Activated CD4-positive, alpha-beta T cell treated with anti-CD3 and anti-CD28 coated beads for 48 hours (primary cell): ENCODE results near the gene BCLAF3.

Experiments
- DNase-seq: peaks from one replicate; pipeline ENCODE4 v3.0.0-alpha.2; 2020

The BCLAF3 gene

GRCh38 chrX:19990556-19991349 lies at the start of gene BCLAF3:
BCLAF3 (minus strand) TSS chrX:19991061; CDS start chrX:19970264, 20,797 bp downstream.
- peak; percentile 89 for DNase-seq

- no peak for DNase-seq
Observed at GRCh38 chrX:20038966-20039365, 48.1 kb upstream of the BCLAF3 start.

GRCh38 chrX:20037186-20037585 lies 46.3 kb upstream of the BCLAF3 start:
- no peak for DNase-seq

GRCh38 chrX:20032201-20032600 lies 41.3 kb upstream of the BCLAF3 start:
- no peak for DNase-seq

GRCh38 chrX:20029728-20030127 lies 38.9 kb upstream of the BCLAF3 start:
- no peak for DNase-seq

GRCh38 chrX:20028588-20028987 lies 37.7 kb upstream of the BCLAF3 start:
- no peak for DNase-seq

GRCh38 chrX:20026278-20026677 lies 35.4 kb upstream of the BCLAF3 start:
- no peak for DNase-seq

GRCh38 chrX:20019672-20020365 lies 29.0 kb upstream of the BCLAF3 start:
- no peak for DNase-seq

GRCh38 chrX:20016616-20016945 lies 25.7 kb upstream of the BCLAF3 start:
- no peak for DNase-seq

GRCh38 chrX:20015945-20016615 lies 25.2 kb upstream of the BCLAF3 start:
- no peak for DNase-seq

GRCh38 chrX:20015422-20015821 lies 24.6 kb upstream of the BCLAF3 start:
- no peak for DNase-seq

- DNase-seq, result no peak
Observed at GRCh38 chrX:20011608-20012007, 20.7 kb upstream of the BCLAF3 start.

GRCh38 chrX:20007962-20008622 lies 17.2 kb upstream of the BCLAF3 start:
- DNase-seq, result no peak

GRCh38 chrX:20005883-20006282 lies 15.0 kb upstream of the BCLAF3 start:
- no peak for DNase-seq

GRCh38 chrX:20001588-20001987 lies 10.7 kb upstream of the BCLAF3 start:
- DNase-seq, result no peak

GRCh38 chrX:19991350-19991718 lies 473 bp upstream of the BCLAF3 start:
- DNase-seq, result peak; percentile 3

- no peak for DNase-seq
Observed at GRCh38 chrX:19990151-19990555, 708 bp downstream of the BCLAF3 start.

- DNase-seq, result no peak
Observed at GRCh38 chrX:19987856-19988255, 3.0 kb downstream of the BCLAF3 start.

GRCh38 chrX:19986531-19986930 lies 4.3 kb downstream of the BCLAF3 start:
- DNase-seq, result no peak

GRCh38 chrX:19981947-19982346 lies 8.9 kb downstream of the BCLAF3 start:
- DNase-seq, result no peak

GRCh38 chrX:19975845-19976244 lies 15.0 kb downstream of the BCLAF3 start:
- no peak for DNase-seq

GRCh38 chrX:19972984-19973383 lies 17.9 kb downstream of the BCLAF3 start:
- no peak for DNase-seq

- no peak for DNase-seq
Observed at GRCh38 chrX:19968276-19968675, 22.6 kb downstream of the BCLAF3 start.

GRCh38 chrX:19966056-19966455 lies 24.8 kb downstream of the BCLAF3 start:
- no peak for DNase-seq
